ENCODE results near the gene PKN2.

The PKN2 gene

GRCh38 chr1:88683541-88684481 is at the start of gene PKN2:
Gene PKN2 (plus strand): TSS chr1:88684273. CDS start chr1:88684581, 308 bp downstream.
- DNase-seq (ENCODE audit: extremely low read depth in 1 of 2, low read depth in 1 of 2), result peak; percentile 93 to 95

GRCh38 chr1:88634538-88634937 is 49.5 kb upstream of the PKN2 start:
- no peak for DNase-seq (ENCODE audit: extremely low read depth in 1 of 2, low read depth in 1 of 2)

DNA sequence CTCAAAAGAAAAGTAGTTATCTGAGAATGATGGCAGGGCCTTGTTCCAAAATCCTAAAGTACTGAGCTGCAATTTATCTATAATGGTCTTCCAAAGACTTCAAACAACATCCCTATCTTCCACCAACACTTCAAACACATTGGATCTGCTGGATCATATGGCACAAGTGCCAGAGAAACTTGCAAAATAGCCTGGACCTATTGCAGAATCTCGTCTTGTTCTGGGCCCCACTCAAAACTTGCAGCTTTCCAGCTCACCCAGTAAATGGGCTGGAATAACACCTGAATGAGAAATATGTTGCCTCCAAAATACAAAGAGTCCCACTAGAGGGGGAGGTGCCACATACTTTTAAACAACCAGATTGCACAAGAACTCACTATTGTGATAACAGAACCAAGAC is 44.0 kb upstream of the PKN2 start:
- DNase-seq (ENCODE audit: extremely low read depth in 1 of 2, low read depth in 1 of 2), result no peak

GRCh38 chr1:88645886-88646285 is 38.2 kb upstream of the PKN2 start:
- no peak for DNase-seq (ENCODE audit: extremely low read depth in 1 of 2, low read depth in 1 of 2)

DNA sequence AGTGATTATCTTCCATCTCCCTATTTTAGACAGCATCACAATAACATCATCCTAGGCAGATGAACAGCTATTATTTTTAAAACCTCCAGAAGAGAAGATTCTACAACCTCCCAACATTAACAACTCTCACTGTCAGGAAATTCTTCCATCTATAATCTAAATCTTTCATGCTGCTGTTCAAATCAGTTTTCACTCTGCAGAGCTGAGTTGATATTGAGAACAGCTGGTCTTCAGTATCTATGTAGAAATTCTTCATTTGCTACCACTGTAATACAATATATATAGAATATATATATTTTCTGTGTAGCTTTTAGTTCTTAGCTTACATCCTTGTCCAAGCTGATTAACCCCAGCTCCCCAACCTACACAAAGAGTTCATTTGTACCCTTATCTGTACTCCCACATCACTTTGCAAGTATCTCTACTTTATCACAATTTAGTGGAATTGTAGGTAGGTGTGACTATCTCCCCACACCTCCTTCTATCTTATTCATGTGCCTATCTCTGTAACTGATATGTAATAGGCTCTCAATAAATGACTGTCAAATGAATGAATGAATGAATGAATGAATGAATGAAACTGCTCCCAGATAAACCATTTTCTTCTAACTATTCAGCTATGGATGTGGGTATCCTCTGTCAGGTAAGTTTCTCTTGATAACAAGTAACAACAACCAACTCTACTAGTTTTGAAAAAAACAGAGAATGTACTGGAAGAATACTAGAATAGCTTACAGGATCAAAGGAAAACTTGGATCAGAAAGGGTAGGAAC is 37.4 kb upstream of the PKN2 start:
- DNase-seq (ENCODE audit: extremely low read depth in 1 of 2, low read depth in 1 of 2), result no peak

- no peak for DNase-seq (ENCODE audit: extremely low read depth in 1 of 2, low read depth in 1 of 2)
Observed at GRCh38 chr1:88647249-88647645, 36.8 kb upstream of the PKN2 start.

GRCh38 chr1:88647749-88648415 is 36.2 kb upstream of the PKN2 start:
- no peak for DNase-seq (ENCODE audit: extremely low read depth in 1 of 2, low read depth in 1 of 2)

- DNase-seq (ENCODE audit: extremely low read depth in 1 of 2, low read depth in 1 of 2), result no peak
Observed at GRCh38 chr1:88648706-88649105, 35.4 kb upstream of the PKN2 start.

GRCh38 chr1:88649932-88650331 is 34.1 kb upstream of the PKN2 start:
- no peak for DNase-seq (ENCODE audit: extremely low read depth in 1 of 2, low read depth in 1 of 2)

GRCh38 chr1:88650676-88651418 is 33.2 kb upstream of the PKN2 start:
- DNase-seq (ENCODE audit: extremely low read depth in 1 of 2, low read depth in 1 of 2), result no peak

- no peak for DNase-seq (ENCODE audit: extremely low read depth in 1 of 2, low read depth in 1 of 2)
Observed at GRCh38 chr1:88655140-88655539, 28.9 kb upstream of the PKN2 start.

GRCh38 chr1:88655685-88656299 is 28.3 kb upstream of the PKN2 start:
- DNase-seq (ENCODE audit: extremely low read depth in 1 of 2, low read depth in 1 of 2), result no peak

- DNase-seq (ENCODE audit: extremely low read depth in 1 of 2, low read depth in 1 of 2), result no peak
Observed at GRCh38 chr1:88658419-88658818, 25.7 kb upstream of the PKN2 start.

- DNase-seq (ENCODE audit: extremely low read depth in 1 of 2, low read depth in 1 of 2), result no peak
Observed at GRCh38 chr1:88659552-88659951, 24.5 kb upstream of the PKN2 start.

- no peak for DNase-seq (ENCODE audit: extremely low read depth in 1 of 2, low read depth in 1 of 2)
Observed at GRCh38 chr1:88661188-88661587, 22.9 kb upstream of the PKN2 start.

- DNase-seq (ENCODE audit: extremely low read depth in 1 of 2, low read depth in 1 of 2), result no peak
Observed at GRCh38 chr1:88661951-88662699, 21.9 kb upstream of the PKN2 start.

GRCh38 chr1:88662723-88663122 is 21.4 kb upstream of the PKN2 start:
- DNase-seq (ENCODE audit: extremely low read depth in 1 of 2, low read depth in 1 of 2), result no peak

DNA sequence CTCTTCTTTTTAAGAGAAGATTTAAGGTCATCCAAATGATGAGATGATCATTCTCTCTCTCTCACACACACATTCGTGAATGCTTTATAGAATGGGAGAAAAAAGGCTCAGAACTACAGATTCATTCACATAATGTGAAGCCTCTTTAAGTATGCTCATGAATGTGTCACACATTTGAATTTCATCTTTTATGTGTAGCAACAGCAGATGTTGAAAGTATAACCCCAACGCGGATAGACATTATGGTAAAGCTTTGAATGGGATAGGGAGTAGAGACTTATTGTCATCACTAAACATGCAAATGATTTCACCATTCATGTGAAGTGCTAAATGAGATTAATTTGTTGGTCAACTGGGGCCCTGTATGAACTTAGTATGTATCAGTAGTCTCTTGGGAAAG is 15.7 kb upstream of the PKN2 start:
- no peak for DNase-seq (ENCODE audit: extremely low read depth in 1 of 2, low read depth in 1 of 2)

- no peak for DNase-seq (ENCODE audit: extremely low read depth in 1 of 2, low read depth in 1 of 2)
Observed at GRCh38 chr1:88670462-88670861, 13.6 kb upstream of the PKN2 start.

DNA sequence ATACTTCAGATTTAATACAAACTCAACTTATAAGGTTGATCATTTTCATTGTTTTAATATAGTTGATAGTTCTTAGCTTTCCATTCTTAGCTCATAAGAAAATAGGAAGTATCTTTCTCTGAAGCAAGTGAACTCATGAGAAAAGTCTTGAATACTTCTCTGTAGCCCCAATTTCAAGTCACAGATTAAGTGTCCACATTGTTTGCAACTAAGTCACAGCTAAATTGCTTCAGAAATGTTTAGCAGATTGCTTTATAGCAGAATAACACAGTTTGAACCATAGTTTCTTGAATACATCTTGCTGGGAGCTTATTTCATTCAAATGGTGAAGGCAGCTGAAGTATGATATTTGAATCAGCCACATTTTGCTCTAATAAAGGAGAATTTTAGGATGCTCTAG is 10.6 kb upstream of the PKN2 start:
- no peak for DNase-seq (ENCODE audit: extremely low read depth in 1 of 2, low read depth in 1 of 2)

All from activated CD8-positive, alpha-beta memory T cell treated with anti-CD3 and anti-CD28 coated beads for 1 hour (primary cell).